Measurements from ENCODE around the gene NTNG2.
"Not testable (repeated sequence)": the region's sequence is repeated elsewhere in the genome, so short reads cannot be mapped to it uniquely, and the experiment has no call there.

- not testable (repeated sequence) for TF ChIP-seq CTCF (conservative IDR thresholded peaks at IDR 0.05 in 1 of 2, IDR thresholded peaks at IDR 0.05 in 1 of 2; ENCODE audit: low read depth in 1 of 2, low read length in 2 of 2); EZH2 (IDR thresholded peaks at IDR 0.05; ENCODE audit: low read length, missing control alignments)
Observed at GRCh38 chr9:132134085-132134484, 27.8 kb upstream of the NTNG2 start.
